Measurements from ENCODE around the gene KLHL3.

DNA sequence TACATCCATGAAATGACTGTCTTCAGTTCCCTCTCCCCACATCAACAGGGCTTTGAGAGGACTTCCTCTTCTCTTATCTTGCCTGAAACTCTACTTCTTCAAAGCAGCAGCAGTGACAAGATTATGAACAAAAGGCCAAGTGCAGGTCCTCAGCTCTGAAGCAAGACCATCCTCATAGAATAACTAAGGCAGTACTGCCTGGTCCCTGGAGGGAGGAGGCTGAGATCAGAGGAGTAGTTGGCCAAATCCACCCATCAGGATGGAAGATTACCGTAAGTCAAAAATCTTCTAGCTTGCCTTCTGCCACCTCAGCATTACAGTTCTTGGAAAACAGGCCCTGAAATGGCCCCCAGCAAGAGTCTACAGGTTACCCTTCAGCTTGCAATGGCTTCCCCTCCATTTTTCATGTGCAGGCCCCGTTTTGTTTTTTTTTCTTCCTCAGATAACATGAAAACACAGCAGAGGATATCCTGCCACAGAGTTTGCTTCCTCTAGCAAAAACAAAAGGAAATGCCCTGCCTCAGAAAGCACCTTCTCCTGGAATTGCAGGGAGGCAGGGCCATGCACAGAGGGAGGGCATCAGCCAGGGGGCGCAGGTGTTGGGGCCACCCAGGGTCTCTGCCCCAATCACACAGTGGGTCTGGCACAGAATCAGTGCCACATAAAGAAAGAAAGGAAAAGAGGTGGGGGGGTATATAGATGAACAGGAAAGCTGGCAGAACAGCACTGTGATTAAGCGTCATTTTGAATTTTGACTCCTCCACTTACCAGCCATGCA lies 40.0 kb downstream of the KLHL3 start:
- TF ChIP-seq, protein P1, sequence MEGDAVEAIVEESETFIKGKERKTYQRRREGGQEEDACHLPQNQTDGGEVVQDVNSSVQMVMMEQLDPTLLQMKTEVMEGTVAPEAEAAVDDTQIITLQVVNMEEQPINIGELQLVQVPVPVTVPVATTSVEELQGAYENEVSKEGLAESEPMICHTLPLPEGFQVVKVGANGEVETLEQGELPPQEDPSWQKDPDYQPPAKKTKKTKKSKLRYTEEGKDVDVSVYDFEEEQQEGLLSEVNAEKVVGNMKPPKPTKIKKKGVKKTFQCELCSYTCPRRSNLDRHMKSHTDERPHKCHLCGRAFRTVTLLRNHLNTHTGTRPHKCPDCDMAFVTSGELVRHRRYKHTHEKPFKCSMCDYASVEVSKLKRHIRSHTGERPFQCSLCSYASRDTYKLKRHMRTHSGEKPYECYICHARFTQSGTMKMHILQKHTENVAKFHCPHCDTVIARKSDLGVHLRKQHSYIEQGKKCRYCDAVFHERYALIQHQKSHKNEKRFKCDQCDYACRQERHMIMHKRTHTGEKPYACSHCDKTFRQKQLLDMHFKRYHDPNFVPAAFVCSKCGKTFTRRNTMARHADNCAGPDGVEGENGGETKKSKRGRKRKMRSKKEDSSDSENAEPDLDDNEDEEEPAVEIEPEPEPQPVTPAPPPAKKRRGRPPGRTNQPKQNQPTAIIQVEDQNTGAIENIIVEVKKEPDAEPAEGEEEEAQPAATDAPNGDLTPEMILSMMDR (IDR thresholded peaks at IDR 0.05): peak in 1 of 6 experiments; percentile 11
- no peak for TF ChIP-seq POLR2A (IDR thresholded peaks at IDR 0.05)
